Measurements from ENCODE around the gene SHMT2. TPM values are rescaled to one million over a fixed set of nuclear protein-coding genes. Genes with fewer than 3 reads are reported as not detected.

SHMT2 gene
- total RNA-seq, 1 experiment from 2014 or later: 210 TPM

- ATAC-seq (peak; percentile 5), DNase-seq (peak; percentile 41)
- no peak overlapping the region for H3K27ac ChIP-seq (ENCODE audit: low read length)
- peak overlapping the region; percentile 75 for H2AFZ ChIP-seq (ENCODE audit: low read length)
- no TSS peak for BruUV-seq (replicated peaks)
- H3K9me2 ChIP-seq (replicated peaks; ENCODE audit: low read length): no peaks in the 10 kb centered on the region
- CTCF ChIA-PET: no interaction called here
- H3F3A ChIP-seq (ENCODE audit: low read length, unreplicated experiment): no peaks in the 10 kb centered on the region
- peak overlapping the region; percentile 86 for H3K4me2 ChIP-seq (ENCODE audit: low read length)
- no peaks in the 10 kb centered on the region for H3K9me3 ChIP-seq (ENCODE audit: low read length)
- TF ChIP-seq EZH2phosphoT487 (IDR thresholded peaks at IDR 0.05; ENCODE audit: borderline replicate concordance, low read length) (no peak), CTCF (conservative IDR thresholded peaks at IDR 0.05; ENCODE audit: low read depth, low read length) (no peak)
- no peaks in the 10 kb centered on the region for H4K20me1 ChIP-seq (ENCODE audit: low read length)
- peaks cover 19% of the 10 kb centered on the region for H3K27me3 ChIP-seq (ENCODE audit: low read length)
- intact Hi-C loops (cut with micrococcal nuclease): no loop called here
- H3K9ac ChIP-seq (ENCODE audit: low read length): no peak overlapping the region
- no peaks in the 10 kb centered on the region for H3K79me2 ChIP-seq (ENCODE audit: low read length)
- H3K36me3 ChIP-seq (ENCODE audit: low read depth, low read length): no peaks in the 10 kb centered on the region
- peak overlapping the region; percentile 68 for H3K4me3 ChIP-seq (ENCODE audit: low read length)
- POLR2A ChIA-PET (ENCODE audit: unreplicated experiment): no interaction called here
- peaks cover 39% of the 10 kb centered on the region for H3K4me1 ChIP-seq (ENCODE audit: insufficient read depth, low read length)
Measured at GRCh38 chr12:57216921-57217879, 12.3 kb upstream of the SHMT2 start.

GRCh38 chr12:57218030-57218853, 11.3 kb upstream of the SHMT2 start:
- ChIA-PET CTCF (interaction anchor here (0.8 kb wide), 1 partner anchor 11 kb away, joined by 3 read pairs; the partner anchor contains the start of gene SHMT2), POLR2A (ENCODE audit: unreplicated experiment) (no interaction called here)
- no peak overlapping the region for H3K9ac ChIP-seq (ENCODE audit: low read length)
- H3K27me3 ChIP-seq (ENCODE audit: low read length): peaks cover 19% of the 10 kb centered on the region
- BruUV-seq (replicated peaks): no TSS peak
- no peak overlapping the region for H3K4me3 ChIP-seq (ENCODE audit: low read length)
- ATAC-seq: 0 out of 2 replicates have a peak, but pooled peaks have one; percentile 3
- no peak for TF ChIP-seq EZH2phosphoT487 (IDR thresholded peaks at IDR 0.05; ENCODE audit: borderline replicate concordance, low read length)
- TF ChIP-seq EZH2 (IDR thresholded peaks at IDR 0.05; ENCODE audit: low read length, unreplicated experiment): no peak
- TF ChIP-seq CTCF (conservative IDR thresholded peaks at IDR 0.05; ENCODE audit: low read depth, low read length): no peak
- no peaks in the 10 kb centered on the region for H3K9me3 ChIP-seq (ENCODE audit: low read length)
- H3K27ac ChIP-seq (ENCODE audit: low read length): no peak overlapping the region
- no peaks in the 10 kb centered on the region for H4K20me1 ChIP-seq (ENCODE audit: low read length)
- H3K36me3 ChIP-seq (ENCODE audit: low read depth, low read length): no peaks in the 10 kb centered on the region
- H3K9me2 ChIP-seq (replicated peaks; ENCODE audit: low read length): no peaks in the 10 kb centered on the region
- no peaks in the 10 kb centered on the region for H3F3A ChIP-seq (ENCODE audit: low read length, unreplicated experiment)
- no peak overlapping the region for H2AFZ ChIP-seq (ENCODE audit: low read length)
- no peaks in the 10 kb centered on the region for H3K79me2 ChIP-seq (ENCODE audit: low read length)
- H3K4me2 ChIP-seq (ENCODE audit: low read length): peak overlapping the region; percentile 86
- H3K4me1 ChIP-seq (ENCODE audit: insufficient read depth, low read length): peaks cover 39% of the 10 kb centered on the region
- peak; percentile 52 for DNase-seq
- intact Hi-C loops (cut with micrococcal nuclease): no loop called here
